Astrocyte (in vitro differentiated cells and primary cell): ENCODE data around the gene PTPN1. TPM values are rescaled to one million over a fixed set of nuclear protein-coding genes. Genes with fewer than 3 reads are reported as not detected.
A peak's percentile ranks its signal among the peaks of the same experiment; 100 is the strongest.

Experiments used
- DNase-seq: peaks from one replicate; pipeline ENCODE4 v3.0.0-alpha.2; 2010; ENCODE audit warnings: low read depth
- FAIRE-seq: peaks from 2 replicates; lab custom pipeline; 2011; peaks lifted over from hg19 to GRCh38; lab: Jason Lieb, UNC
- H2AFZ ChIP-seq: 2 replicates; pipeline ENCODE4 v1.6.0; 2012; ENCODE audit warnings: low read depth, low read length, inconsistent platforms
- H3K27ac ChIP-seq: 2 replicates; pipeline ENCODE4 v1.5.1; 2011; ENCODE audit warnings: low read depth, low read length, inconsistent platforms
- H3K27me3 ChIP-seq: 2 replicates; pipeline ENCODE4 v1.6.0; 2011; ENCODE audit warnings: low read length, inconsistent platforms; ENCODE audit not compliant: insufficient read depth
- H3K36me3 ChIP-seq: 2 replicates; pipeline ENCODE4 v1.5.1; 2011; ENCODE audit warnings: low read length, inconsistent platforms; ENCODE audit not compliant: insufficient read depth
- H3K4me1 ChIP-seq: 2 replicates; pipeline ENCODE4 v1.5.1; 2011; ENCODE audit warnings: low read length, inconsistent platforms; ENCODE audit not compliant: insufficient read depth
- H3K4me2 ChIP-seq: 2 replicates; pipeline ENCODE4 v1.6.0; 2012; ENCODE audit warnings: low read length, inconsistent platforms
- H3K4me3 ChIP-seq: 2 replicates; pipeline ENCODE4 v1.5.1; 2011; ENCODE audit warnings: low read depth, mild to moderate bottlenecking, low read length, inconsistent platforms; ENCODE audit not compliant: insufficient read depth
- H3K79me2 ChIP-seq: 2 replicates; pipeline ENCODE4 v1.6.0; 2012; ENCODE audit warnings: mild to moderate bottlenecking, low read length, inconsistent platforms; ENCODE audit not compliant: insufficient read depth
- H3K9ac ChIP-seq: 2 replicates; pipeline ENCODE4 v1.6.0; 2012; ENCODE audit warnings: mild to moderate bottlenecking, low read length, inconsistent platforms
- H3K9me3 ChIP-seq: 2 replicates; pipeline ENCODE4 v1.5.1; 2012; ENCODE audit warnings: low read depth, mild to moderate bottlenecking, low read length, inconsistent platforms; ENCODE audit not compliant: insufficient read depth
- H4K20me1 ChIP-seq: 2 replicates; pipeline ENCODE4 v1.6.0; 2012; ENCODE audit warnings: low read length, inconsistent platforms; ENCODE audit not compliant: insufficient read depth
- H3K27ac Mint-ChIP-seq: one replicate; pipeline ENCODE4 v1.8.0; 2021; ENCODE audit warnings: mild to moderate bottlenecking, mixed read lengths; ENCODE audit not compliant: unreplicated experiment
- H3K27me3 Mint-ChIP-seq: one replicate; pipeline ENCODE4 v1.8.0; 2021; ENCODE audit warnings: low read depth, mixed read lengths; ENCODE audit not compliant: unreplicated experiment
- H3K36me3 Mint-ChIP-seq: one replicate; pipeline ENCODE4 v1.8.0; 2021; ENCODE audit warnings: low read depth, mixed read lengths; ENCODE audit not compliant: unreplicated experiment
- H3K4me1 Mint-ChIP-seq: one replicate; pipeline ENCODE4 v1.8.0; 2021; ENCODE audit warnings: low read depth, mixed read lengths; ENCODE audit not compliant: unreplicated experiment
- H3K4me3 Mint-ChIP-seq: one replicate; pipeline ENCODE4 v1.8.0; 2021; ENCODE audit warnings: mild to moderate bottlenecking, moderate library complexity, mixed read lengths; ENCODE audit not compliant: unreplicated experiment
- H3K9me3 Mint-ChIP-seq: one replicate; pipeline ENCODE4 v1.8.0; 2021; ENCODE audit warnings: mild to moderate bottlenecking, mixed read lengths; ENCODE audit not compliant: unreplicated experiment
- EZH2 ChIP-seq: IDR thresholded peaks from 2 replicates; pipeline ENCODE4 v1.6.1; 2012; ENCODE audit warnings: mild to moderate bottlenecking, low read length, inconsistent platforms; ENCODE audit not compliant: insufficient read depth
- total RNA-seq: library from RNA; stranded (reverse); gene quantifications from 2 replicates; pipeline ENCODE4 v1.2.1, GENCODE V29; 2021
- TF ChIP-seq, protein P1 (sequence below): IDR thresholded peaks from 2 replicates; pipeline ENCODE4 v1.5.1; 2011; ENCODE audit warnings: low read depth, mild to moderate bottlenecking, inconsistent platforms, low read length, moderate library complexity; ENCODE audit not compliant: insufficient read depth

Gene PTPN1
- total RNA-seq, 1 donor from 2014 or later: 64.9 TPM

DNA sequence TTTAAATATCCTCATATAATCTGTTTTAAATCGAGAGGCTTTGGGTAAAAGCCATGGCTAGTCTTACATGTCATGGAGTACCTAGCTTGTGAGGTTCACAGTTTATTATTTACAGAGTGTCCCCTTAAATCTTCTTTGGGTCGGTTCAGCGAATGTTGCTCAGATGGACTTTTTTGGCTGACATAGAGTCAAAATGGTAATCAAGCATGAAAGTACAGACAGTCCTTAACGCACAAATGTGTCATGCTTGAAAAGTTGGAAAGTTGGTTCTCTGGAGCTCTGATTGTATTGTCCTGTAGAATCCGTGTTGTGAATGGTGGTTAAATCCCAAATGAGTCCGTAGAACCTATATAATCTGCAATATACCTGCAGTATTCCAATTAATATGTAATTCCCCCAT is 22.0 kb downstream of the PTPN1 start:
- Mint-ChIP-seq H3K4me1 (peaks cover 38% of the 10 kb centered on the region), H3K4me3 (no peak overlapping the region), H3K27ac (no peak overlapping the region)

DNA sequence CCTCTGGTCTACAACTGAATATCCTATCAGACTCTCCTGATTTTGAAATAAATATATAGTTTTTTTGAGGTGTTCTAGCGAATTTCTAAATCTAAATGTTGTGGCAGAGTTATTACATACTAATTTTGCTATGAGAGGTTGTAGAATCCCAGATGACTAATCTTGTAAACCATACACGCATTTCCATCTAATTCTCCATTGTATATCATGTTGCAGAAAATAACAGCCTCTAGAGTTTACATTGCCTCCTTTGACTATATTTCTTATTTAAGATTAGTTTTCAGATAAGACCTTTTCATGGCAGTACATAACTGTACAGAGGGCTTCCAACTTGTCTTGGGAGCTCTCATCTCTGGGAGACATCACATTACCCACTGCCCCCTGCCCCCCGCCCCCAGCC is 22.9 kb downstream of the PTPN1 start:
- no peak for DNase-seq
- Histone ChIP-seq H4K20me1 (peaks cover 70% of the 10 kb centered on the region), H3K79me2 (peaks cover 99% of the 10 kb centered on the region), H3K9me3 (no peaks in the 10 kb centered on the region), H3K4me3 (no peak overlapping the region), H3K4me1 (peaks cover 36% of the 10 kb centered on the region), H3K36me3 (no peaks in the 10 kb centered on the region), H3K27me3 (no peaks in the 10 kb centered on the region), H3K4me2 (peak overlapping the region; percentile 41), H3K9ac (no peak overlapping the region), H3K27ac (peak overlapping the region; percentile 24), H2AFZ (no peak overlapping the region)
- Mint-ChIP-seq H3K27me3 (no peaks in the 10 kb centered on the region), H3K27ac (no peak overlapping the region), H3K36me3 (no peaks in the 10 kb centered on the region), H3K9me3 (no peaks in the 10 kb centered on the region), H3K4me1 (peaks cover 39% of the 10 kb centered on the region), H3K4me3 (no peak overlapping the region)
- no peak for FAIRE-seq
- TF ChIP-seq, protein P1, sequence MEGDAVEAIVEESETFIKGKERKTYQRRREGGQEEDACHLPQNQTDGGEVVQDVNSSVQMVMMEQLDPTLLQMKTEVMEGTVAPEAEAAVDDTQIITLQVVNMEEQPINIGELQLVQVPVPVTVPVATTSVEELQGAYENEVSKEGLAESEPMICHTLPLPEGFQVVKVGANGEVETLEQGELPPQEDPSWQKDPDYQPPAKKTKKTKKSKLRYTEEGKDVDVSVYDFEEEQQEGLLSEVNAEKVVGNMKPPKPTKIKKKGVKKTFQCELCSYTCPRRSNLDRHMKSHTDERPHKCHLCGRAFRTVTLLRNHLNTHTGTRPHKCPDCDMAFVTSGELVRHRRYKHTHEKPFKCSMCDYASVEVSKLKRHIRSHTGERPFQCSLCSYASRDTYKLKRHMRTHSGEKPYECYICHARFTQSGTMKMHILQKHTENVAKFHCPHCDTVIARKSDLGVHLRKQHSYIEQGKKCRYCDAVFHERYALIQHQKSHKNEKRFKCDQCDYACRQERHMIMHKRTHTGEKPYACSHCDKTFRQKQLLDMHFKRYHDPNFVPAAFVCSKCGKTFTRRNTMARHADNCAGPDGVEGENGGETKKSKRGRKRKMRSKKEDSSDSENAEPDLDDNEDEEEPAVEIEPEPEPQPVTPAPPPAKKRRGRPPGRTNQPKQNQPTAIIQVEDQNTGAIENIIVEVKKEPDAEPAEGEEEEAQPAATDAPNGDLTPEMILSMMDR: no peak
- TF ChIP-seq EZH2: no peak

More for the DNA sequence above, 22.0 kb downstream of the PTPN1 start:
- Histone ChIP-seq H3K36me3 (no peaks in the 10 kb centered on the region), H3K27ac (no peak overlapping the region), H3K9me3 (no peaks in the 10 kb centered on the region), H2AFZ (no peak overlapping the region), H3K27me3 (no peaks in the 10 kb centered on the region), H4K20me1 (peaks cover 79% of the 10 kb centered on the region), H3K79me2 (peaks cover 99% of the 10 kb centered on the region), H3K4me1 (peaks cover 33% of the 10 kb centered on the region), H3K4me3 (no peak overlapping the region), H3K9ac (no peak overlapping the region), H3K4me2 (peak overlapping the region; percentile 41)
- FAIRE-seq: no peak
- no peaks in the 10 kb centered on the region for H3K9me3 Mint-ChIP-seq
- no peaks in the 10 kb centered on the region for H3K36me3 Mint-ChIP-seq
- DNase-seq: no peak
- no peak for TF ChIP-seq EZH2
- TF ChIP-seq, protein P1: no peak
- no peaks in the 10 kb centered on the region for H3K27me3 Mint-ChIP-seq

DNA sequence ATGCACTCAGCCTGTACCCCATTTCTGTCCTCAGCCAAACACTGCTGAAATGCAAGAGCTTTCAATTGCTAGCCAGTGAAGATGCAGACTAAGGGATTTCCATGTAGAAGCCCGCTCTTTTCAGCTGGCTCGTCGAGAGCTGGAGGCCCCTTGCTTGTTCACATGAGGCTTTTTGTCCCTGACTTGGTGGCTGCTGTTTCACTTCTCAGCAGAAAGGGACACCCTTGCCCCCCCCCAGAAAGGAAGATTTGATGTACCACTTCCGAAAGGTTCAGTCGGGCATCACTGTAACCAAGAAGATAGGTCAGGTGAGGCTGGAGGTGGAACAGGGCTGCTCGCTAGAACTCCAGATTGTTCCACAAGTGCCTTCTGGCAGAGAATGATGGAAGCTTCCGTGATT is 23.3 kb downstream of the PTPN1 start:
- Histone ChIP-seq H2AFZ (no peak overlapping the region), H3K27ac (peak overlapping the region; percentile 9), H3K27me3 (no peaks in the 10 kb centered on the region), H3K36me3 (no peaks in the 10 kb centered on the region), H4K20me1 (peaks cover 68% of the 10 kb centered on the region), H3K79me2 (peaks cover 100% of the 10 kb centered on the region), H3K4me3 (no peak overlapping the region), H3K9me3 (no peaks in the 10 kb centered on the region), H3K4me1 (peaks cover 36% of the 10 kb centered on the region), H3K4me2 (no peak overlapping the region), H3K9ac (no peak overlapping the region)
- Mint-ChIP-seq H3K36me3 (no peaks in the 10 kb centered on the region), H3K27ac (no peak overlapping the region), H3K9me3 (no peaks in the 10 kb centered on the region), H3K4me3 (no peak overlapping the region), H3K27me3 (no peaks in the 10 kb centered on the region), H3K4me1 (peaks cover 43% of the 10 kb centered on the region)
- no peak for DNase-seq
- no peak for TF ChIP-seq EZH2
- TF ChIP-seq, protein P1: no peak
- no peak for FAIRE-seq
